NCI-H524 (cell line): ENCODE results near the gene MYO18B.

Experiments
- DNase-seq, 2 experiments: peaks; one replicate each; lab custom pipeline; 2025; lab: John Stamatoyannopoulos, UW

MYO18B gene

GRCh38 chr22:25824828-25825423, 82.9 kb downstream of the MYO18B start:
- DNase-seq = peak in 1 of 2 experiments; percentile 35

GRCh38 chr22:25827415-25827814, 85.4 kb downstream of the MYO18B start:
- DNase-seq = no peak

GRCh38 chr22:25828422-25828821, 86.4 kb downstream of the MYO18B start:
- DNase-seq = no peak

GRCh38 chr22:25829237-25829636, 87.2 kb downstream of the MYO18B start:
- no peak for DNase-seq

- no peak for DNase-seq
These were observed 88.1 kb downstream of the MYO18B start for GRCh38 chr22:25829808-25830777.

GRCh38 chr22:25833091-25833490, 91.1 kb downstream of the MYO18B start:
- DNase-seq = no peak

GRCh38 chr22:25833676-25834075, 91.7 kb downstream of the MYO18B start:
- DNase-seq = no peak

GRCh38 chr22:25834490-25834889, 92.5 kb downstream of the MYO18B start:
- DNase-seq = no peak

GRCh38 chr22:25835348-25835747, 93.4 kb downstream of the MYO18B start:
- DNase-seq = no peak

- DNase-seq = no peak
These were observed 95.4 kb downstream of the MYO18B start for GRCh38 chr22:25837288-25837900.

GRCh38 chr22:25838960-25839741, 97.2 kb downstream of the MYO18B start:
- DNase-seq = no peak

- DNase-seq = no peak
These were observed 97.8 kb downstream of the MYO18B start for GRCh38 chr22:25839755-25840154.

- peak in 1 of 2 experiments; percentile 7 for DNase-seq
These were observed 98.2 kb downstream of the MYO18B start for GRCh38 chr22:25840167-25840566.

- DNase-seq = no peak
These were observed 98.9 kb downstream of the MYO18B start for GRCh38 chr22:25840891-25841290.

- DNase-seq = no peak
These were observed 99.8 kb downstream of the MYO18B start for GRCh38 chr22:25841775-25842174.

- no peak for DNase-seq
These were observed 101.8 kb downstream of the MYO18B start for GRCh38 chr22:25843660-25844405.

GRCh38 chr22:25844601-25845000, 102.6 kb downstream of the MYO18B start:
- DNase-seq = no peak

- DNase-seq = no peak
These were observed 104.2 kb downstream of the MYO18B start for GRCh38 chr22:25845985-25846745.

- DNase-seq = no peak
These were observed 105.5 kb downstream of the MYO18B start for GRCh38 chr22:25847451-25847850.

- DNase-seq = no peak
These were observed 107.0 kb downstream of the MYO18B start for GRCh38 chr22:25848954-25849353.

- DNase-seq = no peak
These were observed 107.5 kb downstream of the MYO18B start for GRCh38 chr22:25849522-25849921.
